ENCODE measurements around the gene RMND1. TPM values are rescaled to one million over a fixed set of nuclear protein-coding genes. Genes with fewer than 3 reads are reported as not detected.

RMND1 gene
- total RNA-seq, 1 donor = 30.7 TPM

DNA sequence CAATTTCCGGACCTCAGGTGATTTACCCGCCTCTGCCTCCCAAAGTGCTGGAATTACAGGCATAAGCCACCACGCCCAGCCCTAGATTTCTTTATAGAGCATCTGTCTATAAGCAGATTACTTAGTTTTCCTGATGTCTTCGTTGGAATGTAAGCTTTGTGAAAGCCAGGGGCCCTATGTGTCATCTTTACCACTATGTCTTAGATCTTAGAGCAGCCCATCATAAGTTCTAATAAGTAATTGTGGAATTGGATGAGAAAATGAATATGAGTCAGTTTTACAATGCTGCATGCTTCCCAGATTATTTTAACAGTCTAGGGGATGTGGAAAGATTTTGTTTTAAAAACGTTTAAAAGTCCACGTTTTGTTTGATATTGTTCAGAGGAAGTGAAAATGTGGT is 51.5 kb downstream of the RMND1 start:
- peak; percentile 30 for DNase-seq (ENCODE audit: low read depth)
- TF ChIP-seq, protein P1, sequence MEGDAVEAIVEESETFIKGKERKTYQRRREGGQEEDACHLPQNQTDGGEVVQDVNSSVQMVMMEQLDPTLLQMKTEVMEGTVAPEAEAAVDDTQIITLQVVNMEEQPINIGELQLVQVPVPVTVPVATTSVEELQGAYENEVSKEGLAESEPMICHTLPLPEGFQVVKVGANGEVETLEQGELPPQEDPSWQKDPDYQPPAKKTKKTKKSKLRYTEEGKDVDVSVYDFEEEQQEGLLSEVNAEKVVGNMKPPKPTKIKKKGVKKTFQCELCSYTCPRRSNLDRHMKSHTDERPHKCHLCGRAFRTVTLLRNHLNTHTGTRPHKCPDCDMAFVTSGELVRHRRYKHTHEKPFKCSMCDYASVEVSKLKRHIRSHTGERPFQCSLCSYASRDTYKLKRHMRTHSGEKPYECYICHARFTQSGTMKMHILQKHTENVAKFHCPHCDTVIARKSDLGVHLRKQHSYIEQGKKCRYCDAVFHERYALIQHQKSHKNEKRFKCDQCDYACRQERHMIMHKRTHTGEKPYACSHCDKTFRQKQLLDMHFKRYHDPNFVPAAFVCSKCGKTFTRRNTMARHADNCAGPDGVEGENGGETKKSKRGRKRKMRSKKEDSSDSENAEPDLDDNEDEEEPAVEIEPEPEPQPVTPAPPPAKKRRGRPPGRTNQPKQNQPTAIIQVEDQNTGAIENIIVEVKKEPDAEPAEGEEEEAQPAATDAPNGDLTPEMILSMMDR (IDR thresholded peaks at IDR 0.05; ENCODE audit: insufficient read depth, low read depth, low read length) = no peak
- no peak overlapping the region for H3K4me3 ChIP-seq (ENCODE audit: low read depth, low read length)

DNA sequence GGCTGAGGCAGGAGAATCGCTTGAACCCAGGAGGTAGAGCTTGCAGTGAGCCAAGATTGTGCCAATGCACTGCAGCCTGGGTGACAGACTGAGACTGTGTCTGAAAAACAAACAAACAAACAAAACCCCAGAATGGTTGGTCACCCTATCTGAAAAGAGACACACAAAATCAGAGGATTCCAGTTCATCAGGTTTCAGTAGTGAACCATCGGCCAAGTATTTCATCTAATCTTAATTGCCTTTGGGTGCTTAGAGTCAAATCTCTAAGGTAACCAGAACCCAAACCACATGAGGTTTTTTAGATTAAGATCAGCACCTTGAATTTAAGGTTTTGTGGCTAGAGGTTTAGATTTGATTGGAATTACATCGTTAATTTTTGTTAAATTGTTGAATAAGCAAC is 52.2 kb downstream of the RMND1 start:
- no peak overlapping the region for H3K4me3 ChIP-seq (ENCODE audit: low read depth, low read length)
- DNase-seq (ENCODE audit: low read depth) = no peak
- TF ChIP-seq, protein P1 (IDR thresholded peaks at IDR 0.05; ENCODE audit: insufficient read depth, low read depth, low read length) = no peak

DNA sequence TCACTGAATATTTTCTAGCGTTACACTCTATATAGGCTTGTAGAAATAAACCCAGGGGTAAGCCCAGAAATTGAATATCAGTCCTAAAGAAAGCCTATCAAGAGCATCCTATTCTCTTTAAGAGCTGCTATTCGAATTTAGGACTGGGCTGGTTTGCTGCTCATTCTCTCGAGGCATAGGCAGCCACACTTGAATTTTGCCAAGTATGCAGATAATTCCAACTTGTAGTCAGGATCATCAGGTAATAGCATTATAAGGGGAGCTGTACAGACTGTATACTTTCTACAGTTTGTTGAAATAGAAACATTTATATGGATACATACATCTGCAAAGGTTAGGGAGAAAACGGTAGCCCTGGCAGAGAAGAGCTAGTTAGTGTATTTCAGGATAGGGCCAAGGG is 58.5 kb downstream of the RMND1 start:
- H3K4me3 ChIP-seq (ENCODE audit: low read depth, low read length) = no peak overlapping the region
- TF ChIP-seq, protein P1 (IDR thresholded peaks at IDR 0.05; ENCODE audit: insufficient read depth, low read depth, low read length) = no peak
- no peak for DNase-seq (ENCODE audit: low read depth)

DNA sequence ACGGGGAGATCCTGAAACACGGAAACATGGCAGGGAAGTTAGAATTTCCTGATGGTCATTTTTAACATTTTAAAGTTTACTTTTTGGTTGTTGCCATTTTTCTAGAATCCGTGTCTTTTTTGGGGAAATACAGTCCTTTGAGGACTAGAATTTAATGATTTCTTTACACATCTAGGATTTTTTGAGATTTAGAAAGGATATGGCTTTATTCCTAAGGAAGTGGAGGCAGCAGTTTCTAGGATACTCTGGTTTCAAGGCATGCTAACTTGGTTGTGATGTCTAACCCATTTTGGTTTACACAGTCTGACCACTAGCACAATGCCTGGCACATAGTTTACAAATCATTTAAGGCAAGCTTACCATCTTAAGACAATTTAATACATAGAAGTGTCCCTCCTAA is 59.5 kb downstream of the RMND1 start:
- peak overlapping the region; percentile 84 for H3K4me3 ChIP-seq (ENCODE audit: low read depth, low read length)
- DNase-seq (ENCODE audit: low read depth) = no peak
- TF ChIP-seq, protein P1 (IDR thresholded peaks at IDR 0.05; ENCODE audit: insufficient read depth, low read depth, low read length) = no peak

DNA sequence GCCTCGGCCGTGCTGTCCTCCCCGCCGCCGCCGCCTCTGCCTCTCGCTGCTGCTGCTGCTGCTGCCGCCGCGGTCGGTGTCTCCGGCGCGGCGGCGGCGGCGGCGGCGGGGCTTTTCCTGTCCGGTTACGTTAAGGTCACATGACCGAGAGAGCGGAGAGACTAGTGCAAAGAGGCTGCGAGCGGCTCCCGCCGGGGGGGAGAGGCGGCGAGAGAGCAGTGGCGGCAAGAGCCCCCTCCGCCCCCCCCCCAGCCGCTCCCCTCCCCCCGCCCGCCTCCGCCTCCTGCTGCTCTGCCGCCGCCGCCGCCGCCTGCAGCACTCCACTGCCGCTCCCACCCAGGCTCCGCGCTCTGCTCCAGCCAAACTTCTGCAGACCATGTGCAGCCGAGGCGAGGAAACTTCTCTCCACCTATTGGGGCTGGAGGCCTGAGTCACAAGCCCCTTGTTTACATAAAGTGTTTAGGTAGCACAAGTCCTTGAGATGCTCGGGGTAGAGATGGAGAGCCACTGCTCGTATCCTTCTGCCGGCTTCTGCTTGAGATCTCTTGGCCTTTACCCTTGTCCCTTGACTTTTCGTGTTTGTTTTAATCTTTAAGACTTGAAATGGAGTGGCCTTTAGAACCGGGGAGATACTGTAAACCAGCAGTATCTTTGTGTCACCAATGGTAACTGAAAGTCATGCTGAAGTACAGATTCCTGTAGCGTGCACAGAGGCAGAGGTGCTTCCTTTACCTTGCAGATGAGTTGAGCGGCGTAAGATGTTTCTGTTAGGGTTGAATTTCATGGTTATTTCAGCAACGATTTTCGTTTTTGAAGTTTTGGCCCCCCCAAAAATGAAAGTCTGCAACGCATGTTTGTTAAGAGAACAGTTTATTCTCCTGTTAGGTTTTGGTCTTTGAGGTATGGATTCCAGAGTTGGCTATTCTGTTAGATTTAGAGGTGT is 60.2 kb downstream of the RMND1 start, which contains the start of gene ZBTB2:
Gene ZBTB2, minus strand, starts transcription at position 89 of the 943 bp plus-strand sequence. CDS start 17,922 bp downstream, outside the sequence.
- peak; percentile 87 for DNase-seq (ENCODE audit: low read depth)
- TF ChIP-seq, protein P1 (IDR thresholded peaks at IDR 0.05; ENCODE audit: insufficient read depth, low read depth, low read length) = no peak
- peak within 1 kb of the TSS; percentile 84 for H3K4me3 ChIP-seq (ENCODE audit: low read depth, low read length)

DNA sequence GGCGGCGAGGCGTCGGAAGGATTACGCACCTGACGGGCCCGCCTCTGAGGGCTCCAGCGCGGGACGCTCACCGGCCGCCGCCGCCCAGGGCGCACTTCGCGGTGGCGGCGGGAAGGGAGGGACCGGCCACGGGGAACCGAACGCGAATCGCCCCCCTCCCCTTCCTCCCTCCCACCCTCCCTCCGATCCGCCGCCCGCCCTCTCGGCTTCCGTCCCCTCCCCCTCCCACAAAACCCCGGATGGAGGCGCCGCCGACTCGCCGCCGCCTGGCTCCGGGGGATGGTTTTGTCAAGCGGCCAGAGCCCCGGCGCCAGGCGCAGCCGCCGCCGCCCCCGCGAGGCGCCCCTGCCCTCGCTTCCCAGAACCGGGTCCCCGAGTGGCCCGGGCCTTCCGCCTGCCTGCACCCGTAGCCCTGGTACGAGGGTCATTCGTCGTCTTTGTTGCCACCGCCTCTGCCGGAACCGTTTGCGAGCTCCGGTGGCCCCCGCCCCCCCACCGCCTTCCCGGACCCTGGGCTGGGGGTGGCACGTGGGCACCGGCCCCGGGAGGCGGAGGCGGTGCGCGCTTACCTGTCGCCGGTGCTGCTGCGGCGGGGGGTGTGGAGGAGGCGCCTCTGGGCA is 61.0 kb downstream of the RMND1 start:
- peak; percentile 69 for DNase-seq (ENCODE audit: low read depth)
- TF ChIP-seq, protein P1 (IDR thresholded peaks at IDR 0.05; ENCODE audit: insufficient read depth, low read depth, low read length) = no peak
- H3K4me3 ChIP-seq (ENCODE audit: low read depth, low read length) = peak overlapping the region; percentile 84
